Endothelial cell of umbilical vein (primary cell): ENCODE data around the gene GABRR3. TPM values are rescaled to one million over a fixed set of nuclear protein-coding genes. Genes with fewer than 3 reads are reported as not detected.

Experiments used
- BruUV-seq: library from RNA; stranded (reverse); fragments of 400-500 nt; replicated peaks from 2 replicates; lab custom pipeline; 2021; lab: Mats Ljungman, UMichigan
- CTCF ChIA-PET: fragments of 300-600, 350-600 bp; sonication (Branson Sonifier 250); formaldehyde crosslinking; loops from one replicate; lab custom pipeline; 2021; ENCODE audit warnings: antibody characterized with exemption, inconsistent platforms; lab: Charles Lee
- POLR2A ChIA-PET: fragments of 300-600, 350-600 bp; sonication (Branson Sonifier 250); formaldehyde crosslinking; loops from one replicate; lab custom pipeline; 2021; ENCODE audit warnings: antibody characterized with exemption, inconsistent platforms; lab: Charles Lee
- DNase-seq: peaks from one replicate; pipeline ENCODE4 v3.0.0-alpha.2; 2011; ENCODE audit warnings: low read depth, low spot score
- FAIRE-seq: peaks from 2 replicates; lab custom pipeline; 2011; peaks lifted over from hg19 to GRCh38; lab: Jason Lieb, UNC
- H2AFZ ChIP-seq: 2 replicates; pipeline ENCODE4 v1.6.0; 2012; ENCODE audit warnings: low read depth, low read length, control low read depth, inconsistent platforms
- H3K27ac ChIP-seq: 2 replicates; pipeline ENCODE4 v1.5.1; 2011; ENCODE audit warnings: low read depth, mild to moderate bottlenecking, control low read depth, low read length, moderate library complexity; ENCODE audit not compliant: insufficient read depth
- H3K27me3 ChIP-seq, 2 experiments: 2 replicates each; pipeline versions ENCODE4 v1.6.0 to v1.6.1; 2011; ENCODE audit warnings: low read length in 2 of 2, mixed read lengths in 1 of 2; ENCODE audit not compliant: control insufficient read depth in 2 of 2, insufficient read depth in 2 of 2
- H3K36me3 ChIP-seq, 2 experiments: 2 replicates in 1 of 2; 3 replicates in 1 of 2; pipeline ENCODE4 v1.5.1; 2011; ENCODE audit warnings: low read length in 2 of 2, mild to moderate bottlenecking in 1 of 2, moderate library complexity in 1 of 2; ENCODE audit not compliant: control insufficient read depth in 2 of 2, insufficient read depth in 2 of 2; ENCODE audit errors: extremely low read depth in 1 of 2
- H3K4me1 ChIP-seq: 3 replicates; pipeline ENCODE4 v1.5.1; 2011; ENCODE audit warnings: mild to moderate bottlenecking, low read length; ENCODE audit not compliant: control insufficient read depth, insufficient read depth; ENCODE audit errors: extremely low read depth
- H3K4me2 ChIP-seq: 2 replicates; pipeline ENCODE4 v1.6.1; 2011; ENCODE audit warnings: low read length, control low read depth, mixed read lengths; ENCODE audit not compliant: insufficient read depth
- H3K4me3 ChIP-seq, 3 experiments: fragments of 200-600 bp in 1 of 3; sonication (generic), shearing (Covaris generic) in 1 of 3; replicated peaks in 1 of 3; 2 replicates each; pipeline ENCODE4 v1.5.1; 2011 to 2016; ENCODE audit warnings: control low read depth in 3 of 3, low read length in 3 of 3, mild to moderate bottlenecking in 2 of 3, inconsistent platforms in 1 of 3, low read depth in 1 of 3, moderate library complexity in 1 of 3; ENCODE audit not compliant: insufficient read depth in 1 of 3
- H3K79me2 ChIP-seq: 2 replicates; pipeline ENCODE4 v1.6.0; 2012; ENCODE audit warnings: low read length, inconsistent platforms; ENCODE audit not compliant: control insufficient read depth, insufficient read depth
- H3K9ac ChIP-seq: replicated peaks from 2 replicates; pipeline ENCODE3; 2011; ENCODE audit warnings: low read length, control low read depth; ENCODE audit not compliant: insufficient read depth; ENCODE audit errors: extremely low read depth
- H3K9me1 ChIP-seq: replicated peaks from 3 replicates; pipeline ENCODE4 v1.6.0; 2011; ENCODE audit warnings: mild to moderate bottlenecking, low read length; ENCODE audit not compliant: control insufficient read depth, insufficient read depth; ENCODE audit errors: extremely low read depth
- H3K9me3 ChIP-seq: replicated peaks from 2 replicates; pipeline ENCODE4 v1.5.1; 2012; ENCODE audit warnings: low read length, inconsistent platforms; ENCODE audit not compliant: control insufficient read depth, insufficient read depth
- H4K20me1 ChIP-seq: replicated peaks from 2 replicates; pipeline ENCODE3; 2011; ENCODE audit warnings: mild to moderate bottlenecking, low read length; ENCODE audit not compliant: control insufficient read depth, insufficient read depth; ENCODE audit errors: extremely low read depth
- CTCF ChIP-seq, 2 donors: IDR thresholded peaks; 1 replicate in 1 of 2; 2 replicates in 1 of 2; pipeline ENCODE4 v1.5.1; 2011; ENCODE audit warnings: low read length in 2 of 2, mild to moderate bottlenecking in 2 of 2, moderate library complexity in 2 of 2, control low read depth in 1 of 2, inconsistent platforms in 1 of 2, low read depth in 1 of 2; ENCODE audit not compliant: insufficient read depth in 1 of 2; ENCODE audit errors: extremely low read depth in 1 of 2
- EZH2 ChIP-seq: IDR thresholded peaks from 2 replicates; pipeline ENCODE4 v1.6.1; 2012; ENCODE audit warnings: borderline replicate concordance, low read depth, mild to moderate bottlenecking, moderate library complexity, low read length, inconsistent platforms; ENCODE audit not compliant: severe bottlenecking
- FOS ChIP-seq: IDR thresholded peaks from 2 replicates; pipeline ENCODE4 v1.6.1; 2011; ENCODE audit warnings: mild to moderate bottlenecking, low read length, moderate library complexity, borderline replicate concordance; ENCODE audit not compliant: insufficient read depth
- GATA2 ChIP-seq: IDR thresholded peaks from 2 replicates; pipeline ENCODE4 v1.7.0; 2011; ENCODE audit warnings: low read depth, mild to moderate bottlenecking, moderate library complexity, mixed read lengths, low read length; ENCODE audit not compliant: insufficient read length, insufficient read depth
- JUN ChIP-seq: IDR thresholded peaks from 2 replicates; pipeline ENCODE4 v1.6.1; 2011; ENCODE audit warnings: borderline replicate concordance, low read depth; ENCODE audit not compliant: insufficient read length, insufficient read depth
- MAX ChIP-seq: IDR thresholded peaks from 2 replicates; pipeline ENCODE4 v1.6.1; 2011; ENCODE audit not compliant: insufficient read depth, insufficient read length
- MYC ChIP-seq: IDR thresholded peaks from one replicate; pipeline ENCODE4 v1.6.1; 2011; ENCODE audit warnings: mild to moderate bottlenecking, low read depth, low read length
- POLR2A ChIP-seq: IDR thresholded peaks from 2 replicates; pipeline ENCODE4 v1.6.1; 2012; ENCODE audit warnings: low read depth, mild to moderate bottlenecking, control low read depth, low read length
- POLR2AphosphoS5 ChIP-seq: IDR thresholded peaks from 2 replicates; pipeline ENCODE4 v1.6.1; 2012; ENCODE audit warnings: low read depth, mild to moderate bottlenecking, control low read depth, low read length, moderate library complexity; ENCODE audit not compliant: insufficient read depth
- dilution Hi-C: fragments of 300-500 bp; cut with MboI; formaldehyde crosslinking; loops from one replicate; pipeline ENCODE4 v1.15.0; 2019; ENCODE audit warnings: low sequenced_read_pairs; ENCODE audit not compliant: extremely low pct_ligation_motif_present
- intact Hi-C: fragments of 100-400 bp; cut with micrococcal nuclease; formaldehyde crosslinking; loops from one replicate; pipeline ENCODE4 v1.10.0; 2022
- polyA plus RNA-seq, 4 experiments: library from polyadenylated mRNA; depleted of rRNA in 3 of 4; stranded (reverse) in 3 of 4; unstranded in 1 of 4; fragments of >200 nt; gene quantifications; 2 replicates each; pipeline versions ENCODE4 v1.2.1 to v1.2.3, GENCODE V29; 2011 to 2012; ENCODE audit warnings: missing spikeins in 1 of 4
- total RNA-seq: library from RNA; stranded (reverse); gene quantifications from 2 replicates; pipeline ENCODE4 v1.2.3, GENCODE V29; 2021

The GABRR3 gene
- total and polyA plus RNA-seq, 2 donors (not counting 3 experiments of a cell fraction or from before 2014, with no cell fraction given), result not detected

- Histone ChIP-seq H3K9me3 (no peaks in the 10 kb centered on the region), H3K4me3 (no peak overlapping the region), H3K36me3 (no peaks in the 10 kb centered on the region), H2AFZ (no peak overlapping the region), H4K20me1 (no peaks in the 10 kb centered on the region), H3K27me3 (peaks cover 0 to 3% of the 10 kb centered on the region in 2 experiments), H3K4me1 (no peaks in the 10 kb centered on the region), H3K79me2 (no peaks in the 10 kb centered on the region), H3K4me2 (no peak overlapping the region), H3K27ac (no peak overlapping the region), H3K9me1 (no peaks in the 10 kb centered on the region), H3K9ac (no peak overlapping the region)
- intact Hi-C loops (no loop called here), dilution Hi-C loops (no loop called here)
- POLR2A ChIA-PET, result no interaction called here
- FAIRE-seq (no peak), DNase-seq (no peak)
- TF ChIP-seq FOS (no peak), JUN (no peak)
- no TSS peak for BruUV-seq
- CTCF ChIA-PET, result no interaction called here
Measured at GRCh38 chr3:98068824-98069223, 33.7 kb upstream of the GABRR3 start.

- Histone ChIP-seq H3K79me2 (no peaks in the 10 kb centered on the region), H3K4me3 (no peak overlapping the region), H4K20me1 (no peaks in the 10 kb centered on the region), H3K4me2 (no peak overlapping the region), H2AFZ (no peak overlapping the region), H3K27me3 (peaks cover 0 to 2% of the 10 kb centered on the region in 2 experiments), H3K9me3 (no peaks in the 10 kb centered on the region), H3K36me3 (no peaks in the 10 kb centered on the region), H3K9me1 (no peaks in the 10 kb centered on the region), H3K4me1 (no peaks in the 10 kb centered on the region), H3K9ac (no peak overlapping the region), H3K27ac (no peak overlapping the region)
- POLR2A ChIA-PET, result no interaction called here
- no peak for TF ChIP-seq FOS
- TF ChIP-seq POLR2AphosphoS5, result no peak
- TF ChIP-seq JUN, result no peak
- no peak for TF ChIP-seq MYC
- no peak for TF ChIP-seq CTCF (IDR thresholded peaks at IDR 0.05; ENCODE audit: extremely low read depth in 1 of 2, insufficient read depth in 1 of 2, low read depth in 1 of 2, low read length in 2 of 2)
- TF ChIP-seq POLR2A, result no peak
- no peak for TF ChIP-seq MAX
- TF ChIP-seq EZH2, result no peak
- no peak for TF ChIP-seq GATA2
- CTCF ChIA-PET, result no interaction called here
- intact Hi-C loops, result no loop called here
- dilution Hi-C loops, result no loop called here
- FAIRE-seq (no peak), DNase-seq (no peak)
- BruUV-seq, result no TSS peak
Measured at GRCh38 chr3:98058244-98058960, 23.3 kb upstream of the GABRR3 start.
